ENCODE data around the gene CAD. TPM values are rescaled to one million over a fixed set of nuclear protein-coding genes. Genes with fewer than 3 reads are reported as not detected.

Gene CAD
- total and polyA plus RNA-seq, 4 donors, result 6.3 to 23.2 (median 13.5) TPM

- TF ChIP-seq YY1 (IDR thresholded peaks at IDR 0.05), result no peak
- no peak for TF ChIP-seq GABPA (IDR thresholded peaks at IDR 0.05 in 1 of 2, conservative IDR thresholded peaks at IDR 0.05 in 1 of 2)
- no peak for TF ChIP-seq JUND (IDR thresholded peaks at IDR 0.05)
- TF ChIP-seq HNF4A (conservative IDR thresholded peaks at IDR 0.05), result no peak
These were observed 30.4 kb upstream of the CAD start for GRCh38 chr2:27186613-27187345.

GRCh38 chr2:27189989-27190388, 27.2 kb upstream of the CAD start:
- H3K27me3 ChIP-seq (ENCODE audit: control insufficient read depth in 4 of 4, insufficient read depth in 4 of 4, low read length in 3 of 4), result no peaks in the 10 kb centered on the region
- peaks cover 5 to 24% (median 12%) of the 10 kb centered on the region in 4 donors for H3K4me1 ChIP-seq (ENCODE audit: control insufficient read depth in 4 of 4, insufficient read depth in 4 of 4, low read length in 3 of 4)
- no peak overlapping the region for H3K4me3 ChIP-seq (ENCODE audit: low read depth in 1 of 3, low read length in 3 of 3)
- H3K9ac ChIP-seq (ENCODE audit: low read depth in 1 of 2, low read length in 2 of 2), result no peak overlapping the region
- DNase-seq (ENCODE audit: low spot score), result no peak
- no peaks in the 10 kb centered on the region for H3K36me3 ChIP-seq (ENCODE audit: control insufficient read depth in 4 of 4, insufficient read depth in 3 of 4, low read depth in 1 of 4, low read length in 3 of 4)
- TF ChIP-seq SP1 (IDR thresholded peaks at IDR 0.05), result no peak
- no peak for TF ChIP-seq ZBTB33 (IDR thresholded peaks at IDR 0.05)
- no peak for TF ChIP-seq NR2F2 (IDR thresholded peaks at IDR 0.05)
- TF ChIP-seq GABPA (IDR thresholded peaks at IDR 0.05 in 1 of 2, conservative IDR thresholded peaks at IDR 0.05 in 1 of 2), result no peak
- TF ChIP-seq HNF4G (IDR thresholded peaks at IDR 0.05), result no peak
- no peak for TF ChIP-seq JUND (IDR thresholded peaks at IDR 0.05)
- TF ChIP-seq MAX (IDR thresholded peaks at IDR 0.05), result no peak
- no peak for TF ChIP-seq YY1 (IDR thresholded peaks at IDR 0.05)
- TF ChIP-seq ATF3 (IDR thresholded peaks at IDR 0.05), result no peak
- no peak for TF ChIP-seq CTCF (IDR thresholded peaks at IDR 0.05; ENCODE audit: low read depth, low read length, missing input control)
- WGBS, result 94% methylated on average over 8 of the region's 8 CpGs
- no peaks in the 10 kb centered on the region for H3K9me3 ChIP-seq (ENCODE audit: control insufficient read depth in 4 of 4, low read length in 3 of 4)
- no peak overlapping the region for H3K27ac ChIP-seq (ENCODE audit: low read depth in 1 of 2, low read length in 2 of 2)

More at GRCh38 chr2:27186613-27187345, 30.4 kb upstream of the CAD start:
- WGBS, result 77% methylated on average over 6 of the region's 6 CpGs
- no peaks in the 10 kb centered on the region for H3K27me3 ChIP-seq (ENCODE audit: control insufficient read depth in 4 of 4, insufficient read depth in 4 of 4, low read length in 3 of 4)
- no peak overlapping the region for H3K4me3 ChIP-seq (ENCODE audit: low read depth in 1 of 3, low read length in 3 of 3)
- H3K36me3 ChIP-seq (ENCODE audit: control insufficient read depth in 4 of 4, insufficient read depth in 3 of 4, low read depth in 1 of 4, low read length in 3 of 4), result no peaks in the 10 kb centered on the region
- no peak for DNase-seq (ENCODE audit: low spot score)
- H3K9me3 ChIP-seq (ENCODE audit: control insufficient read depth in 4 of 4, low read length in 3 of 4), result no peaks in the 10 kb centered on the region
- peaks cover 6 to 34% (median 16%) of the 10 kb centered on the region in 4 donors for H3K4me1 ChIP-seq (ENCODE audit: control insufficient read depth in 4 of 4, insufficient read depth in 4 of 4, low read length in 3 of 4)
- no peak overlapping the region for H3K9ac ChIP-seq (ENCODE audit: low read depth in 1 of 2, low read length in 2 of 2)
- peak overlapping the region in 1 of 2 donors; percentile 81 for H3K27ac ChIP-seq (ENCODE audit: low read depth in 1 of 2, low read length in 2 of 2)

Data from liver (tissue), 9 donors.